ENCODE data around the gene OR2M3.

DNA sequence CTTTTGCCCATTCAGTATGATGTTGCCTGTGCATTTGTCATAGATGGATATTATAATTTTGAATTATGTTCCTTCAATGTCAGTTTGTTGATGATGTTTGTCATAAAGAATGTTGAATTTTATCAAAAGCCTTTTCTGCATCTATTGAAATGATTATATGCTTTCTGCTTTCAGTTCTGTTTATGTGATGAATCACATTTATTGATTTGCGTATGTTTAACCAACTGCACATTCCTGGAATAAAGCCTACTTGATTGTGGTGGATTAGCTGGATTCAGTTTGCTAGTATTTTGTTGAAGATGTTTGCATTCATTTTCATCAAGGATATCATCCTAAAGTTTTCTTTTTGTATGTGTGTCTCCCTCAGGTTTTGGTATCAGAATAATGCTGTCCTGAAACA lies 28.5 kb downstream of the OR2M3 start:
- no peak for TF ChIP-seq POLR2A (IDR thresholded peaks at IDR 0.05)
- TF ChIP-seq, protein P1, sequence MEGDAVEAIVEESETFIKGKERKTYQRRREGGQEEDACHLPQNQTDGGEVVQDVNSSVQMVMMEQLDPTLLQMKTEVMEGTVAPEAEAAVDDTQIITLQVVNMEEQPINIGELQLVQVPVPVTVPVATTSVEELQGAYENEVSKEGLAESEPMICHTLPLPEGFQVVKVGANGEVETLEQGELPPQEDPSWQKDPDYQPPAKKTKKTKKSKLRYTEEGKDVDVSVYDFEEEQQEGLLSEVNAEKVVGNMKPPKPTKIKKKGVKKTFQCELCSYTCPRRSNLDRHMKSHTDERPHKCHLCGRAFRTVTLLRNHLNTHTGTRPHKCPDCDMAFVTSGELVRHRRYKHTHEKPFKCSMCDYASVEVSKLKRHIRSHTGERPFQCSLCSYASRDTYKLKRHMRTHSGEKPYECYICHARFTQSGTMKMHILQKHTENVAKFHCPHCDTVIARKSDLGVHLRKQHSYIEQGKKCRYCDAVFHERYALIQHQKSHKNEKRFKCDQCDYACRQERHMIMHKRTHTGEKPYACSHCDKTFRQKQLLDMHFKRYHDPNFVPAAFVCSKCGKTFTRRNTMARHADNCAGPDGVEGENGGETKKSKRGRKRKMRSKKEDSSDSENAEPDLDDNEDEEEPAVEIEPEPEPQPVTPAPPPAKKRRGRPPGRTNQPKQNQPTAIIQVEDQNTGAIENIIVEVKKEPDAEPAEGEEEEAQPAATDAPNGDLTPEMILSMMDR (IDR thresholded peaks at IDR 0.05): no peak
- TF ChIP-seq POLR2AphosphoS5 (IDR thresholded peaks at IDR 0.05): no peak

Measured in prostate gland (tissue), 2 donors.